MV-4-11 (cell line): ENCODE data around the gene ID2.

Experiments
- DNase-seq: peaks from one replicate; lab custom pipeline; 2025; lab: John Stamatoyannopoulos, UW

The ID2 gene, protein sequence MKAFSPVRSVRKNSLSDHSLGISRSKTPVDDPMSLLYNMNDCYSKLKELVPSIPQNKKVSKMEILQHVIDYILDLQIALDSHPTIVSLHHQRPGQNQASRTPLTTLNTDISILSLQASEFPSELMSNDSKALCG

GRCh38 chr2:8681786-8682692 lies at the start of gene ID2:
Gene ID2 (plus strand): TSS chr2:8682056. CDS start chr2:8682166, 110 bp downstream.
- peak; percentile 96 for DNase-seq

GRCh38 chr2:8632755-8633154 lies 49.1 kb upstream of the ID2 start:
- no peak for DNase-seq

GRCh38 chr2:8633186-8633734 lies 48.6 kb upstream of the ID2 start:
- no peak for DNase-seq

DNA sequence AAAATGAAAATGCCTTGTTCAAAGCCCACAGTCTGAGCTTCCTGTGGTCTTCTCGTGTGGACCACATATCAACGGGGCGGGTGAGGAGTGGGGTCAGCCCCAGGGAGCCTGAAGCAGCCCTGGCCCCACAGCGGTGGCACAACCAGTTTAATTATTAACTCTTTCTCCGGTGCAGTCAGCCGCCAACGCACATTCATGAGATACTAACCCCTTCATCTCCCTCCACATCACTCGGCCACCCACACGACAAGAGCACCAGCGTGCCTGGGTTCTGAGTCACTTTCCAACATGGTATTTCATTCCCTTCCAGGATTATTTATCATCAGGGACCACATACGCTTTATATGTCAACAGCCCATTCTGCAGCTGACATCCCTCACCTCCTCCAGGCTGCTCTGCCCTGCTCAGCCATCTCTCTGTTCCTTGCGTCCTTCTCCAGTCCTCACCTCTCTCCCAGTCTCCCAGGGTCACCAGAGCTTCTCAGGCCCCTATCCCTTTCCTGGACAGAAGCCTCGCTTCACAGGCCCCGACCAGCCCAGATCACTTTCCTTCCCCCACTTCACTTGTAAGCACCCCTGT lies 48.0 kb upstream of the ID2 start:
- DNase-seq = no peak

DNA sequence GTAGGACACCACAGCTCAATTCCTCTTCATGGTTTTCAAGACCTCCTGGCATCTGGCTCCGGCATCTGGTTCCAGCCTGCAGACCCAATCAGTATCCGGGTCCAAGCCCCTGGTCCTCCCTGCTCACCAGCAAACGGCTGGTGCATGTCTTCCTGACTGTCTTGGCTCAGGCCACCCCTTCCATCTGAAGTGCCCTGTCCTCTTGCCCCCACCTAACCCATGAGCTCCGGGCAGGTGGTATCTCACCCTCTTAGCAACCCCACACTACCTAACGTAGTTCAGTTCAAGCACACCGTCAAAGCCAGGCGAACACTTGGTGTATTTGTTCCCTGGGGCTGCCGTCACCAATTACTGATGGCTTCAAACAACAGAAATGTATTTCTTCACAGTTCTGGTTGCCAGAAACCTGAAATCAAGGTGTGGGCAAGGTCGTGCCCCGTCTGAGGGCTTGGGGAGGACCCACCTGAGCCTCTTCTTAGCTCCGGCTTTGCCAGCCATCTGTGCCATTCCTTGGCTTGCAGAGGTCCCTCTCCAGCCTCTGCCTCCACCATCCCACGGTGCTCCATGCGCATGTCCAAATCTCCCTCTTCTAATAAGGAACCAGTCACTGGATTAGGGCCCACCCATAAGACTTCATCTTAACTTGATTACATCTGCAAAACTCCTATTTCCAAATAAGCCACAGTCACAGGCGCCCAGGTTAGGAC lies 47.2 kb upstream of the ID2 start:
- DNase-seq = no peak

DNA sequence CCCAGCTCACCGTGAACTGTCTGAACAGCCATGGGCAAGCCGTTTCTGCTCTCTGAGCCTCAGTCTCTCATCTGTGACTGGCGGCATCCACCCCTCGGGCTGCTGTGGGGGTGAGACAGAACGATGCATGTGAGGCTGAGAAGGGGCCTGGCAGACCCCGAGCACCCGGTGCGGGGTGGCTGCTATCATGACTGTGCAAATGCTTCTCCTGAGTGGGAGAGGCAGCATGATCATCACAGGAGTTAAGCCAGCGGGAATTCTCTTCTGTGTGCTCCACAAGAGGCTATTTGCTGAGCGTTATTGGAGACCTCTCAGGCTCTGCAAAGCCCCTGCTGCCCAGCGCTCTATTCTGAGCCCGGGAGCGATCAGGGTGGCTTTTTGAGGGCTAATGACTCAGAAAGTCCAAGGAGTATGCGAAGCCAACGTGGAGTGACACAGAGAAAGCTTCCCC lies 45.8 kb upstream of the ID2 start:
- DNase-seq = no peak

DNA sequence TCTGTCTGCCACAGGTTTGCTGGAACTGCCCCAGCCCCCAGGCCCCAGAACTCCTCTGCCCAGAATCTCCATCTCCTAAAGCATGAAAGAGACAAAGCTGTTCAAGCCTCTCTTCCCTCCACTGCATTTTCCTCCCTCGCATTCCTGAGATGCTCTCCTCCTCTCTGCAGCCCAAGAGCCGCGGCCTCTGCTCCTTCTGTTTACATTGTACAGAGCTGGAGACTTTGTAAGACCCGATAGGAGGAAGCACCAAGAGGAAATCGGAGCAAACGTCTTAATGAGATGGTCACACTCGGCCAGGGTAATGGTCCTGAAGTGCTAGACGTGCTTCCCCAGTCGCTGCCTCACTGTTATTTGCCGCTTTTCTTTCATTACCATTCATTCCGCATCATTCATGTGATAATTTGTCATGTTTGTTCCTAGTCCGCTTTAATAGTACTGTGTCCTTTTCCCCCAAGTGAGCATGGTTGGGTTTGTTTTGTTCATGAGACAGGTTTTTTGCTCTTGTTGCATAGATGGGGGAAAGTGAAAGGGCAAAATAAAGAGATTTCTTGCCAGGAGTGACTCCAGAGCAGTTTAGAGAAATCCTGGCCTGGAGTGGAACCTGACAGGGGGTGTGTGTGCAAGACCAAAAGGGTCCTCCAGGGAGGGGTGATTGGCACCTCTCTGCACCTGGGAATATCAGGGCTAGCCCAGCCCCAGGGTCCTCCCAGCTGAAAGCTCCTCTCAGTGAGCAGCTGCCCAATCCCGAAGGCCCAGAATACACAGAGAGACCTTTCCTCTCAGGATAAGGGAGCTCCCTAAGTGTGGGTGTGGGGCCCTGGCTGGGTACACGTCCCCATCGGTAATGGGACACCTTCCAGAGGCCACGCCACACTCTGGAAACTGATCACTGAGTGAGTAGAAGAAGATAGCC lies 44.9 kb upstream of the ID2 start:
- no peak for DNase-seq

DNA sequence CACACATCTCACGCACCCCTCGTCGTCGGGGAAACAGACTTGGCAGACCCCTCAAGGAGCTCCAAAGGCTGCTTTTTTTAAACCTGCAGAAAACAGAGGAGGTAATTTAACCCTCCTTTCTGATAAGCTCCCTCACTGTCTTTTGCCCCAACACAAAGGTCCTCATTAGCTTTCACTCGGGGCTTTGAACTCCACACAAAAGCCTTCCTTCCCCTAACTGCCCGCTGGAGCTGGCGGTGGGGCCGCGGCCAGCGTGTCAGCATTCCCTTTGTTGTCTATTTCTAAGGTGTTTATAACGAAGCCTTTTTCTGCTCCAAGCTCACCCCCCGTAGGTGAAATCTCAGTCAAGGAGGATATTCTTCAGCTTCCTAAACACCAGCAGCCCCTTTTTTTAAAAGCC lies 43.5 kb upstream of the ID2 start:
- DNase-seq = no peak

- DNase-seq = no peak
Measured at GRCh38 chr2:8639122-8639635, 42.7 kb upstream of the ID2 start.

- DNase-seq = no peak
Measured at GRCh38 chr2:8640498-8640897, 41.4 kb upstream of the ID2 start.

DNA sequence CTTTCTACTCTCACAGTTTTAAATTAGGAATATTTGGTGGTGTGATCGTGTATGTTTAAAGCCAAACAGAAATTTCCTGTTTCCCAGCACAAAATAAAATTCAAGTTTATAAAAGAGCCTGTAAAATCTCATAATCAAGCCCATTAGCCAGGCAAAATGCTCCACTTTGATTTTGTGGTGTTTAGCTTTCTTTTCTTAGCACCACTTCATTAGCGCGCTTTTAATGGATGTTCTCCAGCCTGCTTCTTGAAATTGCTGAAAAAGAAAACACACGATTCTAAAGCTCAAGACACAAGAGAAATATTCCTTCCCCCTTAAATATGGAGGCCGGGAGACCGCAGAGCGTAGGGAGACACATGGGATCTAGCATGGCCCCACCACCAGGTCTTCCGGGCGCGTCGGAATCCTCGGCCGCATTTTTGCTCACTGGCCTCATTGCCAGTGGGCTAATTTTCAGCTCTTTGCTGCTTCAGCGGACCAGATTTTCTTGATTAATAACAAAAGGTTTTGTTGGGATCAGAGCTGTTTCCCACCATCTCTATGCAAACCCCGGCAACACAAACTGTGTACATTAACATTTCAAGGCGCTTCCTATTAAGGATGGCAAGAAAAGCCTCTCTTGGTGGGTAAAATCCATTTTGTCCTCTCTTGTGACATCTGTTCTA lies 40.4 kb upstream of the ID2 start:
- DNase-seq = no peak

GRCh38 chr2:8642366-8643068 lies 39.3 kb upstream of the ID2 start:
- no peak for DNase-seq

DNA sequence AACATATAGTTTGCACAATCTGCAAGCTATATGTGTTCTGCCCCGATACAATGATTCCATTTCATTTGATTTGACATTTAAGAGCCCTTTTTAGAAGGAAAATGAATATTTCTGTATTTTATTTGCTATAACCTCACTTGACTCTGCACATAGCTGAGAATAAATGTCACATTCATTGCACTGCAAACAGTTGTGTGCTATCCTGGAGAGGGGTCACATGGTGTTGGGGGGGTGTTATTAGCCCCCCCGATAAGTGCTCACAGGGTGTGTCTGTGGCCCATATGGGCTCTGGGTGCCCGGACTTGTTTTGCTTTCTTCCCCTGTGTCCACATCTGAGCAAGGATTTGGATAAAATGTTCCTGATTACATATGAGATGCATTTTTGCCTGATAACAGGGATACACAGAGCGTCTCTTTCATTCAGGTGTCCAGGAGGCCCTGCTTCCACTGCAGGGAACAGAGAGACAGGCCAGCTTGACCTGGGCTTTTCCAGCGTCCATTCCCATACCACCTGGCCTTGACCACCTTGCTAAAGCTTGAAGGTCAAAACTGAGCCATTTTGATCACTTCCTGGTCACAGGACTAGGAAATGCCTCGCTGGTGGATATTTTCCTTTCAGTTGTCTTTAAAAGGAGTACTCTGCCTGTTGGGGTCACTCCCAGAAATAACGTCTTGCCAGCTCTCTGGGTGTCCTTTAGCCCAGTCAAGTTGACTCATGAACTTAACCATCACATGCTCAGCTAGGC lies 38.4 kb upstream of the ID2 start:
- peak; percentile 7 for DNase-seq

- no peak for DNase-seq
Measured at GRCh38 chr2:8643996-8644356, 37.9 kb upstream of the ID2 start.

- DNase-seq = peak; percentile 92
Measured at GRCh38 chr2:8644605-8645175, 37.2 kb upstream of the ID2 start.

DNA sequence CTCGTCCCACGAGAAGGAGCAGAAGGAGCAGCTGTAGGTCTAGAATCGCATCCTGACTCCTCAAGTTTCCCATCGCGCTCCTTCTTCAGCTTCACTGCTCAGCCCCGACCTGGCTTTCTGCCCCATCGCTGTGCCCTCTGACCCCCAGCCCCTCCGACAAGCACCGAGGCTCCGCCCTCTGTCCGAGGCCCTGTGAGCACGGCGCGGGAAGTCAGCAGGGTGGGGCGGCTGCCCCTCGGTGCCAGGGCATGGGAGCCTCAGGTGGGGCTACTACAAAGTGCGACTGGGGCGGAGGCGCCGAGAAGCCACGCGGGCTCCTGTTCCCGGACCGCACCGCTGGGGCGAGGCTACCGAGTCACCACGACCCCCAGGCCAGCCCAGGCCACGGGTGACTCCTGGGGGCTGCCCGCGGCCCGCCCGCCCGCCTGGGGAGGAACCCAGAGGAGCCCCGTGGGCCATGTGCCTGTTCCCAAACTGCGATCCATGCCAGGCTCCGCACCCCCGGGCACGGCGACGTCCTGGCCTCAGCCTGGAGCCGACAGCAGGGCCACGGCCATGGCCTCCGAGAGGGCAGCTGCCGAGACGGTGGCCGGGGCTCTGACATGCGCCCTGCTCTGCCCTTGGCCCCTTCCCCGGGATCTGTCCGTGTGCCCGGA lies 36.6 kb upstream of the ID2 start:
- no peak for DNase-seq

GRCh38 chr2:8646731-8647461 lies 35.0 kb upstream of the ID2 start:
- DNase-seq = no peak

GRCh38 chr2:8647462-8647857 lies 34.4 kb upstream of the ID2 start:
- DNase-seq = no peak
